ENCODE measurements around the gene PNO1. TPM values are rescaled to one million over a fixed set of nuclear protein-coding genes. Genes with fewer than 3 reads are reported as not detected.

Gene PNO1
- polyA plus RNA-seq, 2 of the 4 experiments (the other 2 are of a cell fraction), result 49.0 to 63.2 TPM

- TF ChIP-seq TP53 (CRISPR knock-in tag; IDR thresholded peaks at IDR 0.05) (no peak), NR3C1 (IDR thresholded peaks at IDR 0.05) (no peak), ZFP36 (IDR thresholded peaks at IDR 0.05; ENCODE audit: borderline replicate concordance, partially characterized antibody) (no peak)
- ChIA-PET CTCF (interaction anchor here (0.7 to 2.1 kb wide), 14 partner anchors 12 to 285 kb away, joined by 3 to 12 read pairs (median 4); partner anchors contain the start of gene PLEK), POLR2A (interaction anchor here (0.8 to 1.3 kb wide), 4 partner anchors 24 to 94 kb away, joined by 3 to 5 read pairs (median 4); partner anchors contain the start of gene C1D)
- ATAC-seq, result no peak
- WGBS (ENCODE audit: missing lambda C conversion rate), result under 1% methylated on average over 3 of the region's 3 CpGs
- DNase-seq (ENCODE audit: low read depth in 1 of 2, low spot score in 1 of 2), result peak in 1 of 2 experiments; percentile 21
- FAIRE-seq, result no peak
- H3K4me3 ChIP-seq, result peak overlapping the region; percentile 75
- H3K27ac ChIP-seq, result peak overlapping the region; percentile 91 to 93
- H3K9me3 ChIP-seq, result no peaks in the 10 kb centered on the region
- H3K4me1 ChIP-seq, result peaks cover 18% of the 10 kb centered on the region
- peak overlapping the region; percentile 73 for H3K4me2 ChIP-seq
Measured at GRCh38 chr2:68156419-68156818, 1.3 kb upstream of the PNO1 start.

- ATAC-seq (peak; percentile 74 to 76), DNase-seq (ENCODE audit: low read depth in 1 of 2, low spot score in 1 of 2) (no peak), FAIRE-seq (no peak)
- CTCF ChIA-PET, result interaction anchor here (1.0 to 2.1 kb wide), 12 partner anchors 12 to 285 kb away, joined by 3 to 12 read pairs (median 4); no protein-coding TSS in a partner anchor
- POLR2A ChIA-PET, result interaction anchor here (0.8 to 1.7 kb wide), 9 partner anchors 11 to 96 kb away, joined by 3 to 17 read pairs (median 4); partner anchors contain the start of genes C1D and PPP3R1
- 0% methylated on average over 25 of the region's 28 CpGs for WGBS (ENCODE audit: missing lambda C conversion rate)
- Histone ChIP-seq H3K4me1 (peaks cover 18% of the 10 kb centered on the region), H3K27ac (peak overlapping the region; percentile 91 to 93), H3K4me2 (peak overlapping the region; percentile 73), H3K9me3 (no peaks in the 10 kb centered on the region), H3K4me3 (peak overlapping the region; percentile 75)
- TF ChIP-seq HDAC2 (IDR thresholded peaks at IDR 0.05), result no peak
- TF ChIP-seq REST (IDR thresholded peaks at IDR 0.05), result peak; percentile 31; the same call in 1 of the 2 replicates
- no peak for TF ChIP-seq ATOH8 (CRISPR knock-in tag; IDR thresholded peaks at IDR 0.05; ENCODE audit: low read depth)
- no peak for TF ChIP-seq MAFK (IDR thresholded peaks at IDR 0.05; ENCODE audit: partially characterized antibody)
- no peak for TF ChIP-seq BCL3 (IDR thresholded peaks at IDR 0.05)
- TF ChIP-seq EHF (CRISPR knock-in tag; IDR thresholded peaks at IDR 0.05), result no peak
- no peak for TF ChIP-seq JUNB (IDR thresholded peaks at IDR 0.05)
- TF ChIP-seq FOXS1 (CRISPR knock-in tag; IDR thresholded peaks at IDR 0.05), result no peak
- peak; percentile 58; the same call in 1 of the 2 replicates for TF ChIP-seq KDM5A (IDR thresholded peaks at IDR 0.05)
- no peak for TF ChIP-seq EP300 (IDR thresholded peaks at IDR 0.05)
- no peak for TF ChIP-seq RFX5 (IDR thresholded peaks at IDR 0.05)
- TF ChIP-seq GATA3 (IDR thresholded peaks at IDR 0.05; ENCODE audit: borderline replicate concordance), result no peak
- 0 out of 2 replicates have a peak, but pooled peaks have one; percentile 43 for TF ChIP-seq HOXB5 (CRISPR knock-in tag; IDR thresholded peaks at IDR 0.05)
- TF ChIP-seq JUN (IDR thresholded peaks at IDR 0.05), result no peak
- TF ChIP-seq, protein P1, sequence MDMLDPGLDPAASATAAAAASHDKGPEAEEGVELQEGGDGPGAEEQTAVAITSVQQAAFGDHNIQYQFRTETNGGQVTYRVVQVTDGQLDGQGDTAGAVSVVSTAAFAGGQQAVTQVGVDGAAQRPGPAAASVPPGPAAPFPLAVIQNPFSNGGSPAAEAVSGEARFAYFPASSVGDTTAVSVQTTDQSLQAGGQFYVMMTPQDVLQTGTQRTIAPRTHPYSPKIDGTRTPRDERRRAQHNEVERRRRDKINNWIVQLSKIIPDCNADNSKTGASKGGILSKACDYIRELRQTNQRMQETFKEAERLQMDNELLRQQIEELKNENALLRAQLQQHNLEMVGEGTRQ (IDR thresholded peaks at IDR 0.05), result 0 out of 2 replicates have a peak, but pooled peaks have one; percentile 3
- no peak for TF ChIP-seq SREBF2 (IDR thresholded peaks at IDR 0.05)
- TF ChIP-seq HOXA7 (CRISPR knock-in tag; IDR thresholded peaks at IDR 0.05), result no peak
- no peak for TF ChIP-seq KDM1A (IDR thresholded peaks at IDR 0.05; ENCODE audit: low read depth)
- TF ChIP-seq ZC3H11A (IDR thresholded peaks at IDR 0.05), result no peak
- TF ChIP-seq MYC (IDR thresholded peaks at IDR 0.05; ENCODE audit: borderline replicate concordance, low read length), result no peak
- peak; percentile 35; the same call in 1 of the 2 replicates for TF ChIP-seq PHF8 (IDR thresholded peaks at IDR 0.05; ENCODE audit: borderline replicate concordance, low read depth)
- no peak for TF ChIP-seq PBX3 (IDR thresholded peaks at IDR 0.05)
Measured at GRCh38 chr2:68157002-68157401, 686 bp upstream of the PNO1 start.

All from A549 (cell line).